K562 (cell line): ENCODE measurements around the gene SH3BP5. TPM values are rescaled to one million over a fixed set of nuclear protein-coding genes. Genes with fewer than 3 reads are reported as not detected.

Experiments
- BACH1 ChIP-seq: fragments of 200-800 bp; sonication (Bioruptor generic); IDR thresholded peaks from 2 replicates; pipeline ENCODE4 v1.6.1; 2016; ENCODE audit warnings: missing genetic modification characterization, missing compliant biosample characterization
- EGR1 ChIP-seq: fragments of 450-650 bp; conservative IDR thresholded peaks from 2 replicates; pipeline ENCODE4 v1.6.1; 2017; ENCODE audit warnings: mild to moderate bottlenecking
- EWSR1 ChIP-seq: fragments of 450-650 bp; IDR thresholded peaks from 2 replicates; pipeline ENCODE4 v1.6.1; 2018; ENCODE audit warnings: borderline replicate concordance, mild to moderate bottlenecking, low read depth, moderate library complexity; ENCODE audit not compliant: partially characterized antibody
- FOXA3 ChIP-seq, 2 experiments: fragments of 450-650 bp in 1 of 2; sonication (generic) in 1 of 2; formaldehyde crosslinking; IDR thresholded peaks in 1 of 2; conservative IDR thresholded peaks in 1 of 2; 2 replicates each; pipeline versions ENCODE4 v1.4.0 to v1.8.0; 2020 to 2022; ENCODE audit warnings: mild to moderate bottlenecking in 2 of 2, missing genetic modification reagents in 1 of 2
- HDAC1 ChIP-seq, 2 experiments: fragments of 450-650 bp; IDR thresholded peaks; 2 replicates each; pipeline ENCODE4 v1.6.1; 2016 to 2017; ENCODE audit warnings: inconsistent platforms in 1 of 2, mild to moderate bottlenecking in 1 of 2, moderate library complexity in 1 of 2
- HNRNPH1 ChIP-seq: fragments of 200-400 bp; formaldehyde crosslinking; optimal IDR thresholded peaks from 2 replicates; pipeline ENCODE3; 2017; ENCODE audit warnings: low read depth, mild to moderate bottlenecking, low read length, moderate library complexity
- LARP7 ChIP-seq: fragments of 450-650 bp; IDR thresholded peaks from 2 replicates; pipeline ENCODE4 v1.6.1; 2016
- MECOM ChIP-seq: fragments of 250-450 bp; sonication (Bioruptor Pico); IDR thresholded peaks from 2 replicates; pipeline ENCODE4 v1.8.0; 2022; ENCODE audit warnings: inconsistent platforms
- MTA1 ChIP-seq: fragments of 450-650 bp; IDR thresholded peaks from 2 replicates; pipeline ENCODE4 v1.6.1; 2017; ENCODE audit warnings: borderline replicate concordance
- MYBL2 ChIP-seq, 2 experiments: fragments of 450-650 bp in 1 of 2; sonication (generic) in 1 of 2; formaldehyde crosslinking in 1 of 2; IDR thresholded peaks; 2 replicates each; pipeline versions ENCODE4 v1.6.1 to v1.8.1; 2017 to 2022; ENCODE audit warnings: borderline replicate concordance in 1 of 2, inconsistent platforms in 1 of 2, low read depth in 1 of 2, mild to moderate bottlenecking in 1 of 2, missing genetic modification reagents in 1 of 2, moderate library complexity in 1 of 2
- NFIC ChIP-seq: fragments of 450-650 bp; IDR thresholded peaks from 2 replicates; pipeline ENCODE4 v1.6.1; 2017; ENCODE audit warnings: mild to moderate bottlenecking, inconsistent platforms
- RBM34 ChIP-seq: fragments of 200-400 bp; formaldehyde crosslinking; IDR thresholded peaks from 2 replicates; pipeline ENCODE4 v1.6.1; 2018; ENCODE audit warnings: low read length, borderline replicate concordance; ENCODE audit not compliant: insufficient read depth
- SMARCE1 ChIP-seq: fragments of 450-650 bp; IDR thresholded peaks from 2 replicates; pipeline ENCODE4 v1.7.1; 2016; ENCODE audit warnings: mild to moderate bottlenecking
- ZNF121 ChIP-seq: sonication (generic); formaldehyde crosslinking; conservative IDR thresholded peaks from 2 replicates; pipeline ENCODE4 v1.8.0; 2022; ENCODE audit warnings: missing genetic modification reagents
- polyA plus RNA-seq, 8 experiments: library from polyadenylated mRNA; depleted of rRNA in 4 of 8; stranded (reverse) in 5 of 8; unstranded in 3 of 8; fragments of >200 nt; fragmentation: Nextera tagmentation in 2 of 8; fragmentation: Illumina TruSeq in 1 of 8; extraction: Ambion mirVana in 2 of 8; extraction: Trizol in 1 of 8; gene quantifications; 2 replicates each; pipeline versions ENCODE4 v1.2.1 to v1.2.3, GENCODE V29; 2011 to 2014; ENCODE audit warnings: inconsistent platforms in 1 of 8, missing spikeins in 1 of 8
- total RNA-seq, 7 experiments: library from RNA; depleted of rRNA in 6 of 7; stranded (reverse); fragments of >200 nt in 6 of 7; fragmentation: Illumina TruSeq in 2 of 7; extraction: Trizol in 2 of 7; gene quantifications; 2 replicates each; pipeline versions ENCODE4 v1.2.1 to v1.2.3, GENCODE V29; 2011 to 2021; ENCODE audit warnings: low replicate concordance in 1 of 7
- TF ChIP-seq, protein P1 (sequence below), 3 experiments: fragments of 200-800 bp in 1 of 3; fragments of 250-450 bp in 1 of 3; fragments of 450-650 bp in 1 of 3; sonication (Bioruptor Pico) in 1 of 3; sonication (Bioruptor generic) in 1 of 3; formaldehyde crosslinking in 1 of 3; IDR thresholded peaks; 2 replicates each; pipeline versions ENCODE4 v1.6.1 to v1.8.0; 2016 to 2022; ENCODE audit warnings: mild to moderate bottlenecking in 2 of 3, missing genetic modification characterization in 2 of 3, missing compliant biosample characterization in 1 of 3, moderate library complexity in 1 of 3
- TF ChIP-seq, protein P2 (sequence below): fragments of 450-650 bp; IDR thresholded peaks from 2 replicates; pipeline ENCODE4 v1.6.1; 2017; ENCODE audit warnings: antibody characterized with exemption, mild to moderate bottlenecking
- TF ChIP-seq, protein P3 (sequence below): fragments of 250-450 bp; sonication (Bioruptor Pico); IDR thresholded peaks from 2 replicates; pipeline ENCODE4 v1.5.0; 2021

Gene SH3BP5
- total and polyA plus RNA-seq, 9 of the 15 experiments (the other 6 are each of a cell fraction or from before 2014, with no cell fraction given), result 2.9 to 29.0 (median 14.9) TPM

DNA sequence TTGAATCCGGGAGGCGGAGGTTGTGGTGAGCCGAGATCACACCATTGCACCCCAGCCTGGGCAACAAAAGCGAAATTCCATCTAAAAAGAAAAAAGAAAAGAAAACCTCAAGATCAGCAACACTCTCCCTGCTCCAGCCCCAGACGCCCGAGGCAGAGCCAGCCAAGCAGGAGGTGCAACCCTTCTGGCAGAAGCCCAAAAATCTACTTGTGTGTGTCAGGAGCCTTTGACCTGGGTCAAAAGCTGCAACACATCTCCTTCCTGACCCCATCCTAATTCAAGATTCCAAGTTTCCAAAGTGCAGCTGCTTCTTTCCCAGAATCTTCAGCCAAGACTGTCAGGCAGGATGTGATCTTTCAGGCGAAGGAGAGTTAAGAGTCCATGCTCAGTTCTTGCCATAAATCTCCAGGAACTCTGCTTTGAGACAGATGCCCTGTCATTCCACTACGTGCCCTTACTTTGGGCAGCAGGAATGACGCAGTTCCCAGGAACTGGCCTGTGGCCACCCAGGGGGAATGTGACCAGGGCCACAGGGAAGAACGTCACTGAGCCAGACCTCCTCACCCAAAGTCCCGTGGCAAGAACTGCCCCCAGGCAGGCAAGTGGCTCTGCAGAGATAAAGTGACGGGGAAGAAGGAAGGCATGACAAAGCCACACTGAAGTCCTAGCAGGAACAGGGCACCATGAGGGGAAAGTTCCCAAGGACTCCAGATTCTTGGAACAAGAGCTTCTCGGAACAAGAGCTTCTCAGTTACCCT lies 39.4 kb downstream of the SH3BP5 start (continued):
- TF ChIP-seq, protein P1, sequence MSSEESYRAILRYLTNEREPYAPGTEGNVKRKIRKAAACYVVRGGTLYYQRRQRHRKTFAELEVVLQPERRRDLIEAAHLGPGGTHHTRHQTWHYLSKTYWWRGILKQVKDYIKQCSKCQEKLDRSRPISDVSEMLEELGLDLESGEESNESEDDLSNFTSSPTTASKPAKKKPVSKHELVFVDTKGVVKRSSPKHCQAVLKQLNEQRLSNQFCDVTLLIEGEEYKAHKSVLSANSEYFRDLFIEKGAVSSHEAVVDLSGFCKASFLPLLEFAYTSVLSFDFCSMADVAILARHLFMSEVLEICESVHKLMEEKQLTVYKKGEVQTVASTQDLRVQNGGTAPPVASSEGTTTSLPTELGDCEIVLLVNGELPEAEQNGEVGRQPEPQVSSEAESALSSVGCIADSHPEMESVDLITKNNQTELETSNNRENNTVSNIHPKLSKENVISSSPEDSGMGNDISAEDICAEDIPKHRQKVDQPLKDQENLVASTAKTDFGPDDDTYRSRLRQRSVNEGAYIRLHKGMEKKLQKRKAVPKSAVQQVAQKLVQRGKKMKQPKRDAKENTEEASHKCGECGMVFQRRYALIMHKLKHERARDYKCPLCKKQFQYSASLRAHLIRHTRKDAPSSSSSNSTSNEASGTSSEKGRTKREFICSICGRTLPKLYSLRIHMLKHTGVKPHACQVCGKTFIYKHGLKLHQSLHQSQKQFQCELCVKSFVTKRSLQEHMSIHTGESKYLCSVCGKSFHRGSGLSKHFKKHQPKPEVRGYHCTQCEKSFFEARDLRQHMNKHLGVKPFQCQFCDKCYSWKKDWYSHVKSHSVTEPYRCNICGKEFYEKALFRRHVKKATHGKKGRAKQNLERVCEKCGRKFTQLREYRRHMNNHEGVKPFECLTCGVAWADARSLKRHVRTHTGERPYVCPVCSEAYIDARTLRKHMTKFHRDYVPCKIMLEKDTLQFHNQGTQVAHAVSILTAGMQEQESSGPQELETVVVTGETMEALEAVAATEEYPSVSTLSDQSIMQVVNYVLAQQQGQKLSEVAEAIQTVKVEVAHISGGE (CRISPR knock-in tag; IDR thresholded peaks at IDR 0.05), result no peak
- TF ChIP-seq HDAC1 (IDR thresholded peaks at IDR 0.05), result 0 out of 4 replicates have a peak, but pooled peaks of 1 of the 2 experiments have one; percentile 15
- TF ChIP-seq FOXA3 (CRISPR knock-in tag; conservative IDR thresholded peaks at IDR 0.05 in 1 of 2, IDR thresholded peaks at IDR 0.05 in 1 of 2), result no peak
- TF ChIP-seq SMARCE1, result no peak
- no peak for TF ChIP-seq EGR1
- no peak for TF ChIP-seq RBM34
- TF ChIP-seq, protein P2, sequence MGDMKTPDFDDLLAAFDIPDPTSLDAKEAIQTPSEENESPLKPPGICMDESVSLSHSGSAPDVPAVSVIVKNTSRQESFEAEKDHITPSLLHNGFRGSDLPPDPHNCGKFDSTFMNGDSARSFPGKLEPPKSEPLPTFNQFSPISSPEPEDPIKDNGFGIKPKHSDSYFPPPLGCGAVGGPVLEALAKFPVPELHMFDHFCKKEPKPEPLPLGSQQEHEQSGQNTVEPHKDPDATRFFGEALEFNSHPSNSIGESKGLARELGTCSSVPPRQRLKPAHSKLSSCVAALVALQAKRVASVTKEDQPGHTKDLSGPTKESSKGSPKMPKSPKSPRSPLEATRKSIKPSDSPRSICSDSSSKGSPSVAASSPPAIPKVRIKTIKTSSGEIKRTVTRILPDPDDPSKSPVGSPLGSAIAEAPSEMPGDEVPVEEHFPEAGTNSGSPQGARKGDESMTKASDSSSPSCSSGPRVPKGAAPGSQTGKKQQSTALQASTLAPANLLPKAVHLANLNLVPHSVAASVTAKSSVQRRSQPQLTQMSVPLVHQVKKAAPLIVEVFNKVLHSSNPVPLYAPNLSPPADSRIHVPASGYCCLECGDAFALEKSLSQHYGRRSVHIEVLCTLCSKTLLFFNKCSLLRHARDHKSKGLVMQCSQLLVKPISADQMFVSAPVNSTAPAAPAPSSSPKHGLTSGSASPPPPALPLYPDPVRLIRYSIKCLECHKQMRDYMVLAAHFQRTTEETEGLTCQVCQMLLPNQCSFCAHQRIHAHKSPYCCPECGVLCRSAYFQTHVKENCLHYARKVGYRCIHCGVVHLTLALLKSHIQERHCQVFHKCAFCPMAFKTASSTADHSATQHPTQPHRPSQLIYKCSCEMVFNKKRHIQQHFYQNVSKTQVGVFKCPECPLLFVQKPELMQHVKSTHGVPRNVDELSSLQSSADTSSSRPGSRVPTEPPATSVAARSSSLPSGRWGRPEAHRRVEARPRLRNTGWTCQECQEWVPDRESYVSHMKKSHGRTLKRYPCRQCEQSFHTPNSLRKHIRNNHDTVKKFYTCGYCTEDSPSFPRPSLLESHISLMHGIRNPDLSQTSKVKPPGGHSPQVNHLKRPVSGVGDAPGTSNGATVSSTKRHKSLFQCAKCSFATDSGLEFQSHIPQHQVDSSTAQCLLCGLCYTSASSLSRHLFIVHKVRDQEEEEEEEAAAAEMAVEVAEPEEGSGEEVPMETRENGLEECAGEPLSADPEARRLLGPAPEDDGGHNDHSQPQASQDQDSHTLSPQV, result peak; percentile 44; the same call in 1 of the 2 replicates
- TF ChIP-seq LARP7, result no peak
- no peak for TF ChIP-seq ZNF121 (CRISPR knock-in tag)
- TF ChIP-seq EWSR1, result no peak
- TF ChIP-seq BACH1 (tag), result peak; percentile 54; the same call in 1 of the 2 replicates
- TF ChIP-seq NFIC, result peak; percentile 79
- TF ChIP-seq, protein P3, sequence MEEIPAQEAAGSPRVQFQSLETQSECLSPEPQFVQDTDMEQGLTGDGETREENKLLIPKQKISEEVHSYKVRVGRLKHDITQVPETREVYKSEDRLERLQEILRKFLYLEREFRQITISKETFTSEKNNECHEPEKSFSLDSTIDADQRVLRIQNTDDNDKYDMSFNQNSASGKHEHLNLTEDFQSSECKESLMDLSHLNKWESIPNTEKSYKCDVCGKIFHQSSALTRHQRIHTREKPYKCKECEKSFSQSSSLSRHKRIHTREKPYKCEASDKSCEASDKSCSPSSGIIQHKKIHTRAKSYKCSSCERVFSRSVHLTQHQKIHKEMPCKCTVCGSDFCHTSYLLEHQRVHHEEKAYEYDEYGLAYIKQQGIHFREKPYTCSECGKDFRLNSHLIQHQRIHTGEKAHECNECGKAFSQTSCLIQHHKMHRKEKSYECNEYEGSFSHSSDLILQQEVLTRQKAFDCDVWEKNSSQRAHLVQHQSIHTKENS (CRISPR knock-in tag), result no peak
- no peak for TF ChIP-seq MYBL2 (IDR thresholded peaks at IDR 0.05; ENCODE audit: low read depth)
- TF ChIP-seq MYBL2 (CRISPR knock-in tag; IDR thresholded peaks at IDR 0.05; ENCODE audit: borderline replicate concordance), result no peak
- TF ChIP-seq HNRNPH1, result no peak
- peak; percentile 35; the same call in 1 of the 2 replicates for TF ChIP-seq MECOM (CRISPR knock-in tag)
- TF ChIP-seq MTA1, result no peak
